ENCODE results near the gene STK38L. TPM values are rescaled to one million over a fixed set of nuclear protein-coding genes. Genes with fewer than 3 reads are reported as not detected.
A peak's percentile ranks its signal among the peaks of the same experiment; 100 is the strongest.

The STK38L gene
- total and polyA plus RNA-seq, 10 of the 15 experiments (the other 5 are each of a cell fraction or from before 2014, with no cell fraction given): 43.0 to 154 (median 115) TPM

GRCh38 chr12:27246141-27246540, 2.1 kb downstream of the STK38L start:
- H3K4me1 ChIP-seq (ENCODE audit: control insufficient read depth, insufficient read depth, low read length): peaks cover 5% of the 10 kb centered on the region; the same call in 1 of the 2 replicates
- RAD21 ChIA-PET (ENCODE audit: unreplicated experiment): interaction anchor here (1.3 to 21.5 kb wide), 9 partner anchors 31 to 230 kb away, joined by 3 to 282 read pairs (median 13); partner anchors contain the start of gene BMAL2
- TF ChIP-seq ASH2L (IDR thresholded peaks at IDR 0.05; ENCODE audit: borderline replicate concordance, low read depth): no peak
- TF ChIP-seq CHD1 (IDR thresholded peaks at IDR 0.05; ENCODE audit: low read depth, low read length): 0 out of 2 replicates have a peak, but pooled peaks have one; percentile 46
- TF ChIP-seq BCL3 (IDR thresholded peaks at IDR 0.05; ENCODE audit: borderline replicate concordance, insufficient read depth, low read depth, low read length, poor library complexity, severe bottlenecking): no peak
- H3K4me3 ChIP-seq: peak overlapping the region; percentile 86
- intact Hi-C loops (cut with micrococcal nuclease; ENCODE audit: unreplicated experiment) (loop anchor here (10.0 kb wide), 1 partner anchor 311 kb away; the partner anchor contains the start of genes FGFR1OP2 and INTS13), in situ Hi-C loops (cut with MboI) (no loop called here)
- no peaks in the 10 kb centered on the region for H4K20me1 ChIP-seq (ENCODE audit: control insufficient read depth, insufficient read depth)
- H3K27ac ChIP-seq (ENCODE audit: control insufficient read depth, insufficient read depth): peak overlapping the region; percentile 93
- H3K4me2 ChIP-seq (ENCODE audit: control insufficient read depth, insufficient read depth): peak overlapping the region; percentile 85
- peaks cover 0 to 5% of the 10 kb centered on the region in 2 experiments; a peak in 1 of 4 replicates for H3K36me3 ChIP-seq (ENCODE audit: control insufficient read depth in 2 of 2, insufficient read depth in 2 of 2, low read length in 1 of 2)
- H3K79me2 ChIP-seq (ENCODE audit: control insufficient read depth, insufficient read depth, low read length): peaks cover 70% of the 10 kb centered on the region
- FAIRE-seq (no peak), DNase-seq (ENCODE audit: low read depth, low spot score) (no peak), ATAC-seq (no peak)
- no peaks in the 10 kb centered on the region for H3K27me3 ChIP-seq (replicated peaks in 1 of 2; ENCODE audit: control insufficient read depth in 2 of 2, insufficient read depth in 2 of 2, low read length in 1 of 2)
- peak overlapping the region; percentile 99 for H3K9ac ChIP-seq (ENCODE audit: control insufficient read depth, insufficient read depth, low read length)
- 0% methylated on average over 2 of the region's 2 CpGs for WGBS (ENCODE audit: insufficient coverage, insufficient replicate concordance, low lambda C conversion rate, missing lambda C conversion rate)
- peaks cover 2% of the 10 kb centered on the region; the same call in 2 of the 3 replicates for H3K9me3 ChIP-seq (replicated peaks; ENCODE audit: control insufficient read depth, insufficient read depth, low read length)
- SMC1A ChIA-PET (ENCODE audit: uncharacterized antibody, unreplicated experiment): interaction anchor here (0.7 to 20.4 kb wide), 14 partner anchors 8 to 231 kb away, joined by 3 to 491 read pairs (median 28); no protein-coding TSS in a partner anchor
- POLR2A ChIA-PET: interaction anchor here (1.0 to 5.5 kb wide), 6 partner anchors 9 to 68 kb away, joined by 3 to 45 read pairs (median 28); no protein-coding TSS in a partner anchor
- CTCF ChIA-PET: interaction anchor here (0.7 to 14.4 kb wide), 7 partner anchors 10 to 230 kb away, joined by 3 to 179 read pairs (median 3); no protein-coding TSS in a partner anchor
- no TSS peak for BruUV-seq (replicated peaks)
- no peak overlapping the region for H2AFZ ChIP-seq (ENCODE audit: control insufficient read depth, low read depth, low read length)

All from GM12878 (cell line).